ENCODE data around the gene ALKBH8. TPM values are rescaled to one million over a fixed set of nuclear protein-coding genes. Genes with fewer than 3 reads are reported as not detected.
A peak's percentile ranks its signal among the peaks of the same experiment; 100 is the strongest.

The ALKBH8 gene
- total RNA-seq, 2 experiments from 2014 or later: 6.5 to 7.7 TPM

- Mint-ChIP-seq H3K4me3 (no peak overlapping the region), H3K9me3 (no peaks in the 10 kb centered on the region), H3K27ac (no peak overlapping the region), H3K27me3 (peaks cover 84% of the 10 kb centered on the region), H3K36me3 (ENCODE audit: low read depth) (no peaks in the 10 kb centered on the region), H3K4me1 (ENCODE audit: low read depth) (no peaks in the 10 kb centered on the region)
- H3K9me3 ChIP-seq (ENCODE audit: control insufficient read depth in 1 of 2, insufficient read depth in 1 of 2, low read length in 2 of 2): no peaks in the 10 kb centered on the region
- peaks cover 11 to 45% of the 10 kb centered on the region in 2 experiments for H3K27me3 ChIP-seq (ENCODE audit: control insufficient read depth in 1 of 2, insufficient read depth in 2 of 2, low read length in 2 of 2)
- ATAC-seq (ENCODE audit: poor library complexity) (no peak), DNase-seq (no peak)
- ChIA-PET CTCF (no interaction called here), POLR2A (no interaction called here)
- intact Hi-C loops (cut with DNase I, micrococcal nuclease): no loop called here
- TF ChIP-seq CTCF (IDR thresholded peaks at IDR 0.05): no peak
- no peaks in the 10 kb centered on the region for H3K36me3 ChIP-seq (ENCODE audit: insufficient read depth, low read length)
- H3K27ac ChIP-seq (ENCODE audit: low read depth in 1 of 2, low read length in 2 of 2): no peak overlapping the region
- no peak overlapping the region for H3K4me3 ChIP-seq (ENCODE audit: low read length)
- H3K4me1 ChIP-seq (ENCODE audit: insufficient read depth, low read length): no peaks in the 10 kb centered on the region
These were observed 32.9 kb upstream of the ALKBH8 start for GRCh38 chr11:107598225-107599139.

- Mint-ChIP-seq H3K4me1 (ENCODE audit: low read depth) (peaks cover 27% of the 10 kb centered on the region), H3K9me3 (no peaks in the 10 kb centered on the region), H3K27ac (no peak overlapping the region), H3K36me3 (ENCODE audit: low read depth) (peaks cover 4% of the 10 kb centered on the region), H3K27me3 (peaks cover 89% of the 10 kb centered on the region), H3K4me3 (no peak overlapping the region)
- no peak for TF ChIP-seq CTCF (IDR thresholded peaks at IDR 0.05)
- intact Hi-C loops (cut with DNase I, micrococcal nuclease): no loop called here
- H3K36me3 ChIP-seq (ENCODE audit: insufficient read depth, low read length): no peaks in the 10 kb centered on the region
- H3K4me3 ChIP-seq (ENCODE audit: low read length): no peak overlapping the region
- DNase-seq (no peak), ATAC-seq (ENCODE audit: poor library complexity) (no peak)
- H3K9me3 ChIP-seq (ENCODE audit: control insufficient read depth in 1 of 2, insufficient read depth in 1 of 2, low read length in 2 of 2): peaks cover 0 to 5% of the 10 kb centered on the region in 2 experiments
- H3K27me3 ChIP-seq (ENCODE audit: control insufficient read depth in 1 of 2, insufficient read depth in 2 of 2, low read length in 2 of 2): peaks cover 33 to 66% of the 10 kb centered on the region in 2 experiments
- H3K27ac ChIP-seq (ENCODE audit: low read depth in 1 of 2, low read length in 2 of 2): no peak overlapping the region
- ChIA-PET CTCF (no interaction called here), POLR2A (interaction anchor here (0.7 kb wide), 1 partner anchor 42 kb away, joined by 3 read pairs; no protein-coding TSS in a partner anchor)
- peaks cover 25% of the 10 kb centered on the region for H3K4me1 ChIP-seq (ENCODE audit: insufficient read depth, low read length)
These were observed 29.2 kb upstream of the ALKBH8 start for GRCh38 chr11:107594736-107595135.

GRCh38 chr11:107593951-107594350, 28.4 kb upstream of the ALKBH8 start:
- Histone ChIP-seq H3K27me3 (ENCODE audit: control insufficient read depth in 1 of 2, insufficient read depth in 2 of 2, low read length in 2 of 2) (peaks cover 35 to 74% of the 10 kb centered on the region in 2 experiments), H3K9me3 (ENCODE audit: control insufficient read depth in 1 of 2, insufficient read depth in 1 of 2, low read length in 2 of 2) (peaks cover 0 to 5% of the 10 kb centered on the region in 2 experiments), H3K4me1 (ENCODE audit: insufficient read depth, low read length) (peaks cover 25% of the 10 kb centered on the region), H3K36me3 (ENCODE audit: insufficient read depth, low read length) (no peaks in the 10 kb centered on the region), H3K4me3 (ENCODE audit: low read length) (no peak overlapping the region), H3K27ac (ENCODE audit: low read depth in 1 of 2, low read length in 2 of 2) (no peak overlapping the region)
- ChIA-PET POLR2A (no interaction called here), CTCF (no interaction called here)
- DNase-seq (peak in 1 of 14 experiments; percentile 9), ATAC-seq (ENCODE audit: poor library complexity) (no peak)
- no peak for TF ChIP-seq CTCF (IDR thresholded peaks at IDR 0.05)
- Mint-ChIP-seq H3K4me1 (ENCODE audit: low read depth) (peaks cover 34% of the 10 kb centered on the region), H3K4me3 (no peak overlapping the region), H3K9me3 (no peaks in the 10 kb centered on the region), H3K27ac (no peak overlapping the region), H3K27me3 (peaks cover 94% of the 10 kb centered on the region), H3K36me3 (ENCODE audit: low read depth) (peaks cover 4% of the 10 kb centered on the region)
- intact Hi-C loops (cut with DNase I, micrococcal nuclease): no loop called here

All from CD4-positive, alpha-beta T cell (primary cell).